ENCODE results near the gene RETN.

Gene RETN

DNA sequence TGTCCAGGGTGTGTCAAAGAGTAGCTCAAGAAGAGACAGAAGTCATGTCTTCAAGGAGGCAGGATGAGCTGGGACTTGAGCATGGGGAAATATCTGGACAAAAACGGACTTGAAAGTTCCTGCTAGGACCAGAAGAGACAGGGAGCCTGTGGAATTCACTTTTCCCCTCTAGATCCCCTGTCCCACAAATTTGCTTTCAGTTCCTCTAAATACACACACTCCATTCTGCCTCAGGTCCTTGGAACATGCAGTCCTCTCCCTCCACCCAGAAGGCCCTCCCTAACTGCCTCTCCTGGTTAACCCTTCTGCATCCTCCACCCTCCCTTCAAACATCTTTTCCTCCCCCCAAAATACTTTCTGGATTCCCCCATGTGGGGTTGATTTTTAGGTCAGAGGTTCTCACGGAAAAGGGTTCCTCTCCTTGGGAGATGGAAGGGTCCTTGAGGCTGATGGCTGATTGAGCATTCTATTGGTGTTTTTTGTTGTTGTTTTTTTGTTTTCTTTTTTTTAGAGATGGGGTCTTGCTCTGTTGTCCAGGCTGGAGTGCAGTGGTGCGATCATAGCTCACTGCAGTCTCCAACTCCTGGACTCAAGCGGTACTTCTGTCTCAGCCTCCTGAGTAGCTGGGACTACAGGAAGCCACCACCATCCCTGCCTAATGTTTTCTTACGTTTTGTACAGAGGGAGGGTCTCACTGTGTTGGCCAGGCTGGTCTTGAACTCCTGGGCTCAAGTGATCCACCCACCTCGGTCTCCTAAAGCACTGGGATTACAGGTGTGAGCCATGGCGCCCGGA lies 6.9 kb upstream of the RETN start:
- DNase-seq (ENCODE audit: low read depth) = no peak
- in situ Hi-C loops (cut with HindIII; ENCODE audit: low sequenced_read_pairs) = no loop called here
- TF ChIP-seq, protein P1, sequence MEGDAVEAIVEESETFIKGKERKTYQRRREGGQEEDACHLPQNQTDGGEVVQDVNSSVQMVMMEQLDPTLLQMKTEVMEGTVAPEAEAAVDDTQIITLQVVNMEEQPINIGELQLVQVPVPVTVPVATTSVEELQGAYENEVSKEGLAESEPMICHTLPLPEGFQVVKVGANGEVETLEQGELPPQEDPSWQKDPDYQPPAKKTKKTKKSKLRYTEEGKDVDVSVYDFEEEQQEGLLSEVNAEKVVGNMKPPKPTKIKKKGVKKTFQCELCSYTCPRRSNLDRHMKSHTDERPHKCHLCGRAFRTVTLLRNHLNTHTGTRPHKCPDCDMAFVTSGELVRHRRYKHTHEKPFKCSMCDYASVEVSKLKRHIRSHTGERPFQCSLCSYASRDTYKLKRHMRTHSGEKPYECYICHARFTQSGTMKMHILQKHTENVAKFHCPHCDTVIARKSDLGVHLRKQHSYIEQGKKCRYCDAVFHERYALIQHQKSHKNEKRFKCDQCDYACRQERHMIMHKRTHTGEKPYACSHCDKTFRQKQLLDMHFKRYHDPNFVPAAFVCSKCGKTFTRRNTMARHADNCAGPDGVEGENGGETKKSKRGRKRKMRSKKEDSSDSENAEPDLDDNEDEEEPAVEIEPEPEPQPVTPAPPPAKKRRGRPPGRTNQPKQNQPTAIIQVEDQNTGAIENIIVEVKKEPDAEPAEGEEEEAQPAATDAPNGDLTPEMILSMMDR (IDR thresholded peaks at IDR 0.05; ENCODE audit: low read depth, low read length, missing control alignments) = no peak
- H3K4me3 ChIP-seq (ENCODE audit: low read depth, low read length) = no peak overlapping the region

DNA sequence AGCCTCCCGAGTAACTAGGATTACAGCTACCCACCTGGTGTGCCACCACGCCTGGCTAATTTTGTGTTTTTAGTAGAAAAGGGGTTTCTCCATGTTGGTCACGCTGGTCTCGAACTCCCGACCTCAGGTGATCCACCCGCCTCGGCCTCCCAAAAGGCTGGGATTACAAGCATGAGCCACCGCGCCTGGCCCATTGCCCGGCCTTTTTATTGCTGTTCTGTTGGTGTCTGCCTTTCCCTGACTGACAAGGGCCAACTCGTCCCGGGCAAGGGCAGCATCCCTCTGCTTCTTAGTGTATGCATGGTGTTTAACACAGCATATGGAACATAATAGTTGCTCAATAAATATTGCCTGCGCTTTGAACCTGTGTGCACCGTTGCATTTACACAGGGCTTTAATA lies 6.2 kb upstream of the RETN start:
- in situ Hi-C loops (cut with HindIII; ENCODE audit: low sequenced_read_pairs) = no loop called here
- TF ChIP-seq, protein P1 (IDR thresholded peaks at IDR 0.05; ENCODE audit: low read depth, low read length, missing control alignments) = no peak
- no peak for DNase-seq (ENCODE audit: low read depth)
- no peak overlapping the region for H3K4me3 ChIP-seq (ENCODE audit: low read depth, low read length)

DNA sequence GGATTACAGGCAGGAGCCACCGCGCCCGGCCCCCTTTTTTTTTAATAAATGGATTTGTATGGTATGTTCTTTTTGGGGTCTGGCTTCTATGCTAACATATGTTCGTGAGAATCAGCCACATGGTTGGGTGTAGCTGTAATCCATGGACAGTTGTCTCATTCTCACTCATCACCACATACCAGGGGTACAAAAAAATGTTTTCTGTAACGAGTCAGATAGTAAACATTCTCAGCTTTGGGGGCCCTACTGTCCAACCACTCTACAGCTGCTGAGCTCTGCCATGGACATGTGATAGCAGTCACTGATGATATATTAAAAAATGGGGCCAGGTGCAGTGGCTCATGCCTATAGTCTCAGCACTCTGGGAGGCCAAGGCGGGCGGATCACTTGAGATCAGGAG lies 5.1 kb upstream of the RETN start:
- TF ChIP-seq, protein P1 (IDR thresholded peaks at IDR 0.05; ENCODE audit: low read depth, low read length, missing control alignments) = no peak
- no peak overlapping the region for H3K4me3 ChIP-seq (ENCODE audit: low read depth, low read length)
- in situ Hi-C loops (cut with HindIII; ENCODE audit: low sequenced_read_pairs) = no loop called here
- DNase-seq (ENCODE audit: low read depth) = no peak

DNA sequence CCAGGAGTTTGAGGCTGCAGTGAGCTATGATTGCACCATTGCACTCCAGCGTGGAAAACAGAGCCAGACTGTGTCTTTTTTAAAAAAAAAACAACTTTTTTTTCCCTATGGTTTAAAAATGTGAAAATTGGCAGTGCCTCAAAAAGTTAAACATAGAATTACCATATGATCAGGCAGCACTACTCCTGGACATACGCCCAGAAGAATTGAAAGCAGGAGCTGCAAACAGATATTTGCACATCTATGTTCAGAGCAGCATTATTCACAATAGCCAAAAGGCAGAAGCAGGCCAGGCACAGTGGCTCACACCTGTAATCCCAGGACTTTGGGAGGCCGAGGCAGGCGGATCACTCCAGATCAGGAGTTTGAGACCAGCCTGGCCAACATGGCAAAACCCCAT lies 3.8 kb upstream of the RETN start:
- TF ChIP-seq, protein P1 (IDR thresholded peaks at IDR 0.05; ENCODE audit: low read depth, low read length, missing control alignments) = no peak
- DNase-seq (ENCODE audit: low read depth) = no peak
- in situ Hi-C loops (cut with HindIII; ENCODE audit: low sequenced_read_pairs) = no loop called here
- no peak overlapping the region for H3K4me3 ChIP-seq (ENCODE audit: low read depth, low read length)

DNA sequence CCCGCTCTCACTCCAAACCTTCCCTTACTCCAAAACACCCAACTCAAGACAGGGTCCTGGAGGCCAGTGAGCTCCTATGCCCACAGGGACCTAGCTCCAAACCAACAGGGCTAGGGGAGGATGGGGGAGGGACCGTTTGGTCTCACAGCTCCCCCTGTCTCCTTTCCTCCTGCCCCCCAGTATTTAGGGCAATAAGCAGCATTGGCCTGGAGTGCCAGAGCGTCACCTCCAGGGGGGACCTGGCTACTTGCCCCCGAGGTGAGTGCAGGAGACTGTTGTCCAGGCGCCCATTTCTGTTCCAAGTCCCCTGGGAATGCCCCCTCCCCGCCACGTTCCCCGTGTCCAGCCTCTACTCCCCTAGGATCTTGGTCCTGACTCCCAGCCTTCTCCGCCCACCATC lies 792 bp downstream of the RETN start:
- TF ChIP-seq, protein P1 (IDR thresholded peaks at IDR 0.05; ENCODE audit: low read depth, low read length, missing control alignments) = no peak
- no peak for DNase-seq (ENCODE audit: low read depth)
- no peak overlapping the region for H3K4me3 ChIP-seq (ENCODE audit: low read depth, low read length)
- in situ Hi-C loops (cut with HindIII; ENCODE audit: low sequenced_read_pairs) = no loop called here

DNA sequence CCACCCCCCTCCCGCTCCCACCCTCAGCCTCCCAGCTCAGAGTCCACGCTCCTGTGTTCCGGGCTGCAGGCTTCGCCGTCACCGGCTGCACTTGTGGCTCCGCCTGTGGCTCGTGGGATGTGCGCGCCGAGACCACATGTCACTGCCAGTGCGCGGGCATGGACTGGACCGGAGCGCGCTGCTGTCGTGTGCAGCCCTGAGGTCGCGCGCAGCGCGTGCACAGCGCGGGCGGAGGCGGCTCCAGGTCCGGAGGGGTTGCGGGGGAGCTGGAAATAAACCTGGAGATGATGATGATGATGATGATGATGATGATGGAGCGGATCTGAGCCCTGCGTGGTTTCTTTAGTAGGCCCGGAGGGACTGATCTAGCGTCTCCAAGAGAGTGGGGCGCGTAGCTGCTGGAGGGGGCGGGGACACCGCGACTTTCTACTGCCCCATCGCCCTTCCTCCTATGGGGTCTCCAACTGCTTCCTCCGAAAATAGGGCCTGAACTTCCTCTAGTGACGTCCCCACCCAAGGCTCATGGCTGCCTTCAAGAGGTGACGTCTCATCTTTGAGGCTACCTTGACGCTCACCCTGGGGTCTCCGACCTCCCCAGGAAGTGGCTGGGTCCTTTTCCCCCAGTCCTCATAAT lies 1.4 kb downstream of the RETN start:
- TF ChIP-seq, protein P1 (IDR thresholded peaks at IDR 0.05; ENCODE audit: low read depth, low read length, missing control alignments) = no peak
- in situ Hi-C loops (cut with HindIII; ENCODE audit: low sequenced_read_pairs) = no loop called here
- DNase-seq (ENCODE audit: low read depth) = no peak
- H3K4me3 ChIP-seq (ENCODE audit: low read depth, low read length) = peak overlapping the region; percentile 1

Data from astrocyte of the cerebellum (primary cell).